Measurements from ENCODE around the gene HYKK. TPM values are rescaled to one million over a fixed set of nuclear protein-coding genes. Genes with fewer than 3 reads are reported as not detected.
A peak's percentile ranks its signal among the peaks of the same experiment; 100 is the strongest.

HYKK gene
- 0.37 TPM in 1 of 2 replicates, not detected in the other for total RNA-seq (2021)
- Bru-seq, nascent RNA: percentile 24 among the genes with signal in this experiment
- percentile 26 among the genes with signal in this experiment for BruChase-seq, experiment 1, labeled RNA remaining after a 2-hour chase
- BruChase-seq, experiment 2, labeled RNA remaining after a 6-hour chase: percentile 22 among the genes with signal in this experiment
- long read RNA-seq: 0 reads

- Histone ChIP-seq H3K27me3 (replicated peaks; ENCODE audit: insufficient read depth, low read depth, low read length, poor library complexity) (peaks cover 22% of the 10 kb centered on the region), H3K27ac (ENCODE audit: low read depth, low read length, poor library complexity, severe bottlenecking) (no peak within 1 kb of the TSS), H3K9me3 (ENCODE audit: low read depth, low read length, poor library complexity, severe bottlenecking) (no peaks in the 10 kb centered on the region), H3K4me1 (ENCODE audit: insufficient read depth, low read length, poor library complexity, severe bottlenecking) (peaks cover 5% of the 10 kb centered on the region), H3K4me3 (ENCODE audit: low read depth, low read length, poor library complexity, severe bottlenecking) (peak within 1 kb of the TSS; percentile 62), H3K36me3 (ENCODE audit: insufficient read depth, low read length, poor library complexity, severe bottlenecking) (no peaks in the 10 kb centered on the region)
- ChIA-PET POLR2A (ENCODE audit: low non-redundant PET) (no interaction called here), CTCF (interaction anchor here (0.6 kb wide), 1 partner anchor 58 kb away, joined by 3 read pairs; the partner anchor contains the start of gene CHRNA5)
- intact Hi-C loops (cut with micrococcal nuclease; ENCODE audit: unreplicated experiment): no loop called here
- DNase-seq (ENCODE audit: low spot score): peak; percentile 99
- TF ChIP-seq CTCF (conservative IDR thresholded peaks at IDR 0.05; ENCODE audit: low read depth, low read length) (0 out of 2 replicates have a peak, but pooled peaks have one; percentile 7), EZH2 (IDR thresholded peaks at IDR 0.05; ENCODE audit: borderline replicate concordance, low read depth, low read length, poor library complexity, severe bottlenecking) (no peak)
- BruUV-seq (replicated peaks): no TSS peak
Measured at GRCh38 chr15:78506971-78507830, at the start of gene HYKK. Gene HYKK, plus strand, starts transcription at chr15:78507577. Its CDS starts 5,512 bp downstream, at chr15:78513089.

GRCh38 chr15:78460737-78461136 lies 46.6 kb upstream of the HYKK start:
- ChIA-PET CTCF (no interaction called here), POLR2A (ENCODE audit: low non-redundant PET) (no interaction called here)
- no TSS peak for BruUV-seq (replicated peaks)
- no peak for DNase-seq (ENCODE audit: low spot score)
- Histone ChIP-seq H3K27me3 (replicated peaks; ENCODE audit: insufficient read depth, low read depth, low read length, poor library complexity) (no peaks in the 10 kb centered on the region), H3K27ac (ENCODE audit: low read depth, low read length, poor library complexity, severe bottlenecking) (peak overlapping the region; percentile 3), H3K4me1 (ENCODE audit: insufficient read depth, low read length, poor library complexity, severe bottlenecking) (peaks cover 24% of the 10 kb centered on the region), H3K4me3 (ENCODE audit: low read depth, low read length, poor library complexity, severe bottlenecking) (no peak overlapping the region), H3K36me3 (ENCODE audit: insufficient read depth, low read length, poor library complexity, severe bottlenecking) (peaks cover 34% of the 10 kb centered on the region), H3K9me3 (ENCODE audit: low read depth, low read length, poor library complexity, severe bottlenecking) (no peaks in the 10 kb centered on the region)
- intact Hi-C loops (cut with micrococcal nuclease; ENCODE audit: unreplicated experiment): no loop called here
- no peak for TF ChIP-seq CTCF (conservative IDR thresholded peaks at IDR 0.05; ENCODE audit: low read depth, low read length)
- no peak for TF ChIP-seq EZH2 (IDR thresholded peaks at IDR 0.05; ENCODE audit: borderline replicate concordance, low read depth, low read length, poor library complexity, severe bottlenecking)

GRCh38 chr15:78461171-78461888 lies 46.0 kb upstream of the HYKK start:
- TF ChIP-seq EZH2 (IDR thresholded peaks at IDR 0.05; ENCODE audit: borderline replicate concordance, low read depth, low read length, poor library complexity, severe bottlenecking) (no peak), CTCF (conservative IDR thresholded peaks at IDR 0.05; ENCODE audit: low read depth, low read length) (no peak)
- no peak overlapping the region for H3K4me3 ChIP-seq (ENCODE audit: low read depth, low read length, poor library complexity, severe bottlenecking)
- no peak for DNase-seq (ENCODE audit: low spot score)
- H3K4me1 ChIP-seq (ENCODE audit: insufficient read depth, low read length, poor library complexity, severe bottlenecking): peaks cover 18% of the 10 kb centered on the region
- POLR2A ChIA-PET (ENCODE audit: low non-redundant PET): interaction anchor here (1.1 kb wide), 1 partner anchor 11 kb away, joined by 5 read pairs; no protein-coding TSS in a partner anchor
- no peaks in the 10 kb centered on the region for H3K9me3 ChIP-seq (ENCODE audit: low read depth, low read length, poor library complexity, severe bottlenecking)
- H3K27me3 ChIP-seq (replicated peaks; ENCODE audit: insufficient read depth, low read depth, low read length, poor library complexity): no peaks in the 10 kb centered on the region
- CTCF ChIA-PET: no interaction called here
- H3K36me3 ChIP-seq (ENCODE audit: insufficient read depth, low read length, poor library complexity, severe bottlenecking): peaks cover 40% of the 10 kb centered on the region
- peak overlapping the region; percentile 3 for H3K27ac ChIP-seq (ENCODE audit: low read depth, low read length, poor library complexity, severe bottlenecking)
- no TSS peak for BruUV-seq (replicated peaks)
- intact Hi-C loops (cut with micrococcal nuclease; ENCODE audit: unreplicated experiment): no loop called here

Data from A673 (cell line).